ENCODE measurements around the gene PLXNA4. TPM values are rescaled to one million over a fixed set of nuclear protein-coding genes. Genes with fewer than 3 reads are reported as not detected.

Gene PLXNA4
- total RNA-seq, 1 experiment from 2014 or later, result not detected

- CTCF ChIA-PET, result interaction anchor here (0.7 kb wide), 1 partner anchor 336 kb away, joined by 3 read pairs; no protein-coding TSS in a partner anchor
Measured at GRCh38 chr7:132321387-132321786, 254.9 kb downstream of the PLXNA4 start.

GRCh38 chr7:132319481-132319880, 256.8 kb downstream of the PLXNA4 start:
- Histone ChIP-seq H4K20me1 (ENCODE audit: insufficient read depth) (no peaks in the 10 kb centered on the region), H2AFZ (ENCODE audit: low read depth, low read length, poor library complexity, severe bottlenecking) (no peak overlapping the region), H3K27me3 (ENCODE audit: insufficient read depth, low read length) (peaks cover 59% of the 10 kb centered on the region), H3K9me3 (ENCODE audit: control insufficient read depth in 1 of 2, insufficient read depth in 1 of 2, low read depth in 1 of 2, low read length in 2 of 2) (no peaks in the 10 kb centered on the region), H3K27ac (ENCODE audit: low read depth, low read length) (no peak overlapping the region), H3K4me1 (ENCODE audit: control insufficient read depth in 1 of 2, insufficient read depth in 2 of 2, low read length in 2 of 2) (0 out of 4 replicates have a peak, but pooled peaks cover 0 to 3% of the 10 kb centered on the region in 2 experiments), H3K4me3 (replicated peaks in 1 of 2; ENCODE audit: low read depth in 1 of 2, low read length in 2 of 2) (no peak overlapping the region), H3K4me2 (ENCODE audit: low read length) (no peak overlapping the region), H3K36me3 (ENCODE audit: control insufficient read depth in 1 of 2, insufficient read depth in 2 of 2, low read length in 2 of 2) (no peaks in the 10 kb centered on the region), H3K9me2 (ENCODE audit: insufficient read depth) (no peaks in the 10 kb centered on the region), H3K9ac (ENCODE audit: low read length) (no peak overlapping the region), H3K79me2 (ENCODE audit: insufficient read depth, low read length) (no peaks in the 10 kb centered on the region)
- intact Hi-C loops (cut with micrococcal nuclease), result loop anchor here (2.0 to 5.0 kb wide), 2 partner anchors 1025 to 1113 kb away; no protein-coding TSS in a partner anchor
- ATAC-seq (no peak), DNase-seq (ENCODE audit: low read depth, low spot score) (no peak)
- no TSS peak for BruUV-seq (replicated peaks)
- ChIA-PET CTCF (interaction anchor here (1.4 kb wide), 1 partner anchor 261 kb away, joined by 21 read pairs; no protein-coding TSS in a partner anchor), POLR2A (no interaction called here), RAD21 (ENCODE audit: low non-redundant PET in 1 of 2, low total read pairs in 2 of 2, uncharacterized antibody in 2 of 2, unreplicated experiment in 2 of 2) (interaction anchor here (1.7 to 1.8 kb wide), 2 partner anchors 261 kb away, joined by 4 to 9 read pairs; no protein-coding TSS in a partner anchor)
- TF ChIP-seq CTCF (IDR thresholded peaks at IDR 0.05 in 2 of 3, conservative IDR thresholded peaks at IDR 0.05 in 1 of 3; ENCODE audit: borderline replicate concordance in 1 of 3, insufficient read depth in 1 of 3, low read depth in 2 of 3, low read length in 2 of 3) (no peak), EZH2phosphoT487 (IDR thresholded peaks at IDR 0.05; ENCODE audit: borderline replicate concordance) (no peak), ZNF274 (IDR thresholded peaks at IDR 0.05; ENCODE audit: low read depth, low read length) (no peak), EZH2 (IDR thresholded peaks at IDR 0.05) (no peak), ELF1 (IDR thresholded peaks at IDR 0.05; ENCODE audit: borderline replicate concordance, low read depth) (no peak), FOSL1 (IDR thresholded peaks at IDR 0.05; ENCODE audit: low read depth) (no peak)
- TF ChIP-seq, protein P1, sequence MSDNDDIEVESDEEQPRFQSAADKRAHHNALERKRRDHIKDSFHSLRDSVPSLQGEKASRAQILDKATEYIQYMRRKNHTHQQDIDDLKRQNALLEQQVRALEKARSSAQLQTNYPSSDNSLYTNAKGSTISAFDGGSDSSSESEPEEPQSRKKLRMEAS (IDR thresholded peaks at IDR 0.05), result no peak

More at GRCh38 chr7:132321387-132321786, 254.9 kb downstream of the PLXNA4 start:
- H3K4me3 ChIP-seq (replicated peaks in 1 of 2; ENCODE audit: low read depth in 1 of 2, low read length in 2 of 2), result no peak overlapping the region
- no TSS peak for BruUV-seq (replicated peaks)
- no peak overlapping the region for H2AFZ ChIP-seq (ENCODE audit: low read depth, low read length, poor library complexity, severe bottlenecking)
- H3K9ac ChIP-seq (ENCODE audit: low read length), result no peak overlapping the region
- intact Hi-C loops (cut with micrococcal nuclease), result no loop called here
- H3K36me3 ChIP-seq (ENCODE audit: control insufficient read depth in 1 of 2, insufficient read depth in 2 of 2, low read length in 2 of 2), result no peaks in the 10 kb centered on the region
- ATAC-seq (no peak), DNase-seq (ENCODE audit: low read depth, low spot score) (no peak)
- no peaks in the 10 kb centered on the region for H3K79me2 ChIP-seq (ENCODE audit: insufficient read depth, low read length)
- no peaks in the 10 kb centered on the region for H3K9me3 ChIP-seq (ENCODE audit: control insufficient read depth in 1 of 2, insufficient read depth in 1 of 2, low read depth in 1 of 2, low read length in 2 of 2)
- TF ChIP-seq POLR2A (IDR thresholded peaks at IDR 0.05; ENCODE audit: borderline replicate concordance, extremely low read depth, insufficient read depth, insufficient read length) (no peak), CTCF (IDR thresholded peaks at IDR 0.05 in 2 of 3, conservative IDR thresholded peaks at IDR 0.05 in 1 of 3; ENCODE audit: borderline replicate concordance in 1 of 3, insufficient read depth in 1 of 3, low read depth in 2 of 3, low read length in 2 of 3) (peak in 1 of 3 experiments; percentile 19; a peak in 1 of 6 replicates)
- H3K4me1 ChIP-seq (ENCODE audit: control insufficient read depth in 1 of 2, insufficient read depth in 2 of 2, low read length in 2 of 2), result 0 out of 4 replicates have a peak, but pooled peaks cover 0 to 3% of the 10 kb centered on the region in 2 experiments
- no peaks in the 10 kb centered on the region for H4K20me1 ChIP-seq (ENCODE audit: insufficient read depth)
- H3K27ac ChIP-seq (ENCODE audit: low read depth, low read length), result no peak overlapping the region
- RAD21 ChIA-PET (ENCODE audit: low non-redundant PET in 1 of 2, low total read pairs in 2 of 2, uncharacterized antibody in 2 of 2, unreplicated experiment in 2 of 2), result no interaction called here
- H3K4me2 ChIP-seq (ENCODE audit: low read length), result no peak overlapping the region
- POLR2A ChIA-PET, result no interaction called here
- H3K27me3 ChIP-seq (ENCODE audit: insufficient read depth, low read length), result peaks cover 65% of the 10 kb centered on the region
- H3K9me2 ChIP-seq (ENCODE audit: insufficient read depth), result no peaks in the 10 kb centered on the region
